K562 (cell line): Measurements from ENCODE around the gene NAALAD2. TPM values are rescaled to one million over a fixed set of nuclear protein-coding genes. Genes with fewer than 3 reads are reported as not detected.

ENCODE experiments used
- ATAC-seq: fragments of 200-7000 bp; cut with Tn5 transposase; 3 replicates; pipeline ENCODE4 v1.9.1; 2020; ENCODE audit warnings: moderate library complexity
- BruUV-seq: library from RNA; stranded (reverse); fragments of 400-500 nt; replicated peaks from 2 replicates; lab custom pipeline; 2021; lab: Mats Ljungman, UMichigan
- CTCF ChIA-PET: fragments of 300-600 bp; formaldehyde crosslinking; extraction: SDS; loops from one replicate; lab custom pipeline; 2021; ENCODE audit warnings: low intra/inter-chr PET ratio; lab: Yijun Ruan, JAX
- POLR2A ChIA-PET: fragments of 300-600, 350-650 bp; sonication (Branson Sonifier 250); formaldehyde crosslinking; extraction: SDS; loops from one replicate; lab custom pipeline; 2021; ENCODE audit warnings: antibody characterized with exemption, inconsistent platforms; lab: Yijun Ruan, JAX
- DNase-seq, 4 experiments: peaks; one replicate each; pipeline versions ENCODE4 v3.0.0 to v3.0.0-alpha.2; 2011 to 2018; ENCODE audit warnings: low spot score in 3 of 4, mixed read lengths in 3 of 4; ENCODE audit errors: extremely low read depth in 1 of 4
- FAIRE-seq: peaks from 2 replicates; lab custom pipeline; 2011; peaks lifted over from hg19 to GRCh38; lab: Jason Lieb, UNC
- H2AFZ ChIP-seq: 2 replicates; pipeline ENCODE4 v1.6.0; 2011; ENCODE audit warnings: low read depth, low read length, control low read depth, inconsistent platforms
- H3K27ac ChIP-seq: fragments of 200-600 bp; 3 replicates; pipeline ENCODE4 v1.8.0; 2011; ENCODE audit warnings: low read depth, mild to moderate bottlenecking, control low read depth, inconsistent platforms, low read length, moderate library complexity, mixed read lengths; ENCODE audit errors: extremely low read depth
- H3K27me3 ChIP-seq, 2 experiments: fragments of 300-600 bp in 1 of 2; 2 replicates in 1 of 2; 3 replicates in 1 of 2; pipeline versions ENCODE4 v1.6.0 to v1.8.0; 2011; ENCODE audit warnings: inconsistent platforms in 2 of 2, low read length in 2 of 2, mild to moderate bottlenecking in 1 of 2, mixed read lengths in 1 of 2, moderate library complexity in 1 of 2; ENCODE audit not compliant: control insufficient read depth in 2 of 2, insufficient read depth in 2 of 2
- H3K36me3 ChIP-seq: fragments of 300-600 bp; 3 replicates; pipeline ENCODE4 v1.8.0; 2011; ENCODE audit warnings: mild to moderate bottlenecking, low read length, inconsistent platforms; ENCODE audit not compliant: control insufficient read depth, insufficient read depth
- H3K4me1 ChIP-seq, 2 experiments: fragments of 200-600 bp in 1 of 2; replicated peaks in 1 of 2; 2 replicates in 1 of 2; 3 replicates in 1 of 2; pipeline versions ENCODE4 v1.5.1 to v1.8.0; 2011; ENCODE audit warnings: inconsistent platforms in 2 of 2, low read length in 2 of 2, mild to moderate bottlenecking in 1 of 2, mixed read lengths in 1 of 2, moderate library complexity in 1 of 2; ENCODE audit not compliant: control insufficient read depth in 2 of 2, insufficient read depth in 2 of 2
- H3K4me2 ChIP-seq: 2 replicates; pipeline ENCODE4 v1.6.1; 2011; ENCODE audit warnings: low read length, control low read depth, inconsistent platforms, mixed read lengths; ENCODE audit not compliant: insufficient read depth
- H3K4me3 ChIP-seq: fragments of 200-600 bp; sonication (generic), shearing (Covaris generic); 2 replicates; pipeline ENCODE4 v1.5.1; 2016; ENCODE audit warnings: control low read depth, inconsistent platforms
- H3K79me2 ChIP-seq: fragments of 200-600 bp; 3 replicates; pipeline ENCODE4 v1.8.0; 2011; ENCODE audit warnings: low read length, inconsistent platforms; ENCODE audit not compliant: control insufficient read depth, insufficient read depth
- H3K9ac ChIP-seq, 2 experiments: 2 replicates each; pipeline versions ENCODE4 v1.6.0 to v1.6.1; 2011; ENCODE audit warnings: low read depth in 2 of 2, low read length in 2 of 2, control low read depth in 1 of 2, inconsistent platforms in 1 of 2, mild to moderate bottlenecking in 1 of 2, mixed read lengths in 1 of 2; ENCODE audit not compliant: insufficient read depth in 1 of 2
- H3K9me1 ChIP-seq: one replicate; pipeline ENCODE4 v1.6.0; 2011; ENCODE audit warnings: inconsistent platforms, mild to moderate bottlenecking, low read length, moderate library complexity; ENCODE audit not compliant: control insufficient read depth, insufficient read depth
- H3K9me3 ChIP-seq: replicated peaks from 2 replicates; pipeline ENCODE4 v1.5.1; 2011; ENCODE audit warnings: low read depth, low read length, inconsistent platforms; ENCODE audit not compliant: control insufficient read depth, insufficient read depth
- H4K20me1 ChIP-seq: replicated peaks from 2 replicates; pipeline ENCODE4 v1.6.1; 2011; ENCODE audit warnings: low read length, inconsistent platforms, mixed read lengths; ENCODE audit not compliant: control insufficient read depth, insufficient read depth
- CTCFL ChIP-seq: IDR thresholded peaks from 2 replicates; pipeline ENCODE4 v1.6.1; 2011; ENCODE audit warnings: borderline replicate concordance, low read depth, mild to moderate bottlenecking, moderate library complexity, low read length; ENCODE audit not compliant: insufficient read depth, poor library complexity, severe bottlenecking
- HIVEP1 ChIP-seq: fragments of 250-450 bp; sonication (Bioruptor Pico); IDR thresholded peaks from 2 replicates; pipeline ENCODE4 v1.4.0; 2020; ENCODE audit warnings: mild to moderate bottlenecking
- HLTF ChIP-seq: fragments of 450-650 bp; IDR thresholded peaks from 2 replicates; pipeline ENCODE4 v1.6.1; 2016
- HMG20A ChIP-seq: fragments of 450-650 bp; formaldehyde crosslinking; conservative IDR thresholded peaks from 2 replicates; pipeline ENCODE4 v1.4.0; 2020; ENCODE audit warnings: mild to moderate bottlenecking, mixed read lengths
- LEF1 ChIP-seq: fragments of 450-650 bp; IDR thresholded peaks from 2 replicates; pipeline ENCODE4 v1.6.1; 2016; ENCODE audit warnings: mild to moderate bottlenecking
- MEIS2 ChIP-seq: fragments of 450-650 bp; IDR thresholded peaks from 2 replicates; pipeline ENCODE4 v1.6.1; 2014; ENCODE audit warnings: mild to moderate bottlenecking; ENCODE audit not compliant: partially characterized antibody
- PREB ChIP-seq: sonication (generic); formaldehyde crosslinking; IDR thresholded peaks from 2 replicates; pipeline ENCODE4 v1.8.1; 2023; ENCODE audit warnings: mild to moderate bottlenecking, missing genetic modification reagents
- PYGO2 ChIP-seq: fragments of 450-650 bp; IDR thresholded peaks from 2 replicates; pipeline ENCODE4 v1.6.1; 2016; ENCODE audit warnings: mild to moderate bottlenecking, missing genetic modification characterization, moderate library complexity, missing compliant biosample characterization
- RB1 ChIP-seq: fragments of 450-650 bp; IDR thresholded peaks from 2 replicates; pipeline ENCODE4 v1.6.1; 2017; ENCODE audit warnings: low read depth, mild to moderate bottlenecking
- RREB1 ChIP-seq: fragments of 250-450 bp; sonication (Bioruptor Pico); IDR thresholded peaks from 2 replicates; pipeline ENCODE4 v1.4.0; 2020
- THRA ChIP-seq: fragments of 450-650 bp; IDR thresholded peaks from 2 replicates; pipeline ENCODE4 v1.6.1; 2017; ENCODE audit warnings: mild to moderate bottlenecking, moderate library complexity
- ZNF232 ChIP-seq: sonication (generic); formaldehyde crosslinking; IDR thresholded peaks from 2 replicates; pipeline ENCODE4 v1.8.0; 2022; ENCODE audit warnings: mild to moderate bottlenecking, missing genetic modification reagents
- WGBS: fragments of 100-300 bp; shearing (Covaris generic); methylation state at CpG from one replicate; pipeline ENCODE4 v1.1.6; 2016; ENCODE audit warnings: low coverage, mixed read lengths; ENCODE audit not compliant: insufficient coverage; ENCODE audit errors: missing lambda C conversion rate; 5-methylcytosine and 5-hydroxymethylcytosine counted together
- in situ Hi-C: fragments of 300-500 bp; cut with MboI; formaldehyde crosslinking; loops from 4 replicates; pipeline ENCODE4 v1.15.0; 2018; ENCODE audit warnings: inconsistent platforms, mixed read lengths
- intact Hi-C: fragments of 100-400 bp; cut with micrococcal nuclease; formaldehyde crosslinking; loops from 2 replicates; pipeline ENCODE4 v1.14.2; 2022
- polyA plus RNA-seq, 8 experiments: library from polyadenylated mRNA; depleted of rRNA in 4 of 8; stranded (reverse) in 5 of 8; unstranded in 3 of 8; fragments of >200 nt; fragmentation: Nextera tagmentation in 2 of 8; fragmentation: Illumina TruSeq in 1 of 8; extraction: Ambion mirVana in 2 of 8; extraction: Trizol in 1 of 8; gene quantifications; 2 replicates each; pipeline versions ENCODE4 v1.2.1 to v1.2.3, GENCODE V29; 2011 to 2014; ENCODE audit warnings: inconsistent platforms in 1 of 8, missing spikeins in 1 of 8
- total RNA-seq, 7 experiments: library from RNA; depleted of rRNA in 6 of 7; stranded (reverse); fragments of >200 nt in 6 of 7; fragmentation: Illumina TruSeq in 2 of 7; extraction: Trizol in 2 of 7; gene quantifications; 2 replicates each; pipeline versions ENCODE4 v1.2.1 to v1.2.3, GENCODE V29; 2011 to 2021; ENCODE audit warnings: low replicate concordance in 1 of 7

Gene NAALAD2
- total and polyA plus RNA-seq, 9 of the 15 experiments (the other 6 are each of a cell fraction or from before 2014, with no cell fraction given): 0.05 to 0.24 (median 0.12) TPM

GRCh38 chr11:90223248-90223585 is 88.8 kb downstream of the NAALAD2 start (continued):
- TF ChIP-seq PYGO2 (tag) (0 out of 2 replicates have a peak, but pooled peaks have one; percentile 46), ZNF232 (CRISPR knock-in tag) (no peak), HLTF (no peak), HMG20A (CRISPR knock-in tag) (no peak), RB1 (no peak), THRA (no peak), LEF1 (no peak)
- TF ChIP-seq, all 486 proteins: peak for 11

GRCh38 chr11:90228056-90228455 is 93.6 kb downstream of the NAALAD2 start:
- intact Hi-C loops (no loop called here), in situ Hi-C loops (no loop called here)
- 54% methylated on average over 3 of the region's 3 CpGs for WGBS
- Histone ChIP-seq H3K79me2 (peaks cover 23% of the 10 kb centered on the region), H2AFZ (no peak overlapping the region), H4K20me1 (no peaks in the 10 kb centered on the region), H3K9ac (no peak overlapping the region), H3K4me1 (no peaks in the 10 kb centered on the region), H3K4me2 (no peak overlapping the region), H3K9me1 (no peaks in the 10 kb centered on the region), H3K27me3 (no peaks in the 10 kb centered on the region), H3K4me3 (no peak overlapping the region), H3K9me3 (no peaks in the 10 kb centered on the region), H3K36me3 (no peaks in the 10 kb centered on the region), H3K27ac (no peak overlapping the region)
- no peak for DNase-seq
- CTCF ChIA-PET: no interaction called here
- ATAC-seq: no peak
- POLR2A ChIA-PET: no interaction called here
- no peak for FAIRE-seq
- no TSS peak for BruUV-seq
- no peak for TF ChIP-seq MEIS2
- TF ChIP-seq PREB (CRISPR knock-in tag): no peak
- no peak for TF ChIP-seq CTCFL
- TF ChIP-seq HIVEP1 (CRISPR knock-in tag): no peak
- TF ChIP-seq RREB1 (CRISPR knock-in tag): no peak
